HG03469 (cell line): ENCODE measurements around the gene SELENOM.
"Not testable (repeated sequence)": the region's sequence is repeated elsewhere in the genome, so short reads cannot be mapped to it uniquely, and the experiment has no call there.

Source experiments
- ATAC-seq: cut with Tn5 transposase; IDR thresholded peaks from one replicate; pipeline ENCODE4 v1.9.1; 2021; ENCODE audit warnings: mild to moderate bottlenecking, moderate library complexity, moderate number of reproducible peaks; ENCODE audit not compliant: unreplicated experiment

The SELENOM gene

DNA sequence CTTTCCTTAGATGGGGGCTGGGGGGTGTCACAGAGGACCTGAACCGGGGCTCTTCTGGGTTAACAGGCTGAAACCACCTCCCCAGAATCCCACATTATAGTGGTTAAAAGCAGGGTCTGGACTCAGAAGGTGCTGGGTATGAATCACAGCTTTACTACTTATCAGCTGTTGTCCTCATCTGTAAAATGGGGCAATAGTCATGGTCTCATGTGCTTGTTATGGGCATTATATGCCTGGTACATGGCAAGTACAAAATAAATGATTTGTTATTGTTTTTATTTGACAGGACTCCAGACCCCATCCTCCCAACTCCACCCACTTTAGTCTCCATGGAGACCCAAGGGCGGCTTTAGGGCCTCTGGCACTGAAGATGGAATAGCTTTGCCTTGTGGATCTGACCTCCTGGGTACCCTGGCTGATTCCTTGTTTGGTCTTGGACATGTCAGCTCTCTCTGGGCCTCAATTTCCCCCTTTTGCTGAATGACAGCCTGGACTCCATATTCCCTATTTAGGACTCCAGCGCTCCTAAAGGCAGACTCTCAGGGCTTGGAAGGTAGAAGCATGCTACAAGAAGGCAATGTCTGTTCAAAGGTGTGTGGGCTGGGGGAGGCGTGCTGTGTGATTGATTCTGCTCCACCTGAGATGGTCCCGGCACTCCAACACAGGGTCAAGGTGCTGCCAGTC is 27.1 kb downstream of the SELENOM start:
- no peak for ATAC-seq

DNA sequence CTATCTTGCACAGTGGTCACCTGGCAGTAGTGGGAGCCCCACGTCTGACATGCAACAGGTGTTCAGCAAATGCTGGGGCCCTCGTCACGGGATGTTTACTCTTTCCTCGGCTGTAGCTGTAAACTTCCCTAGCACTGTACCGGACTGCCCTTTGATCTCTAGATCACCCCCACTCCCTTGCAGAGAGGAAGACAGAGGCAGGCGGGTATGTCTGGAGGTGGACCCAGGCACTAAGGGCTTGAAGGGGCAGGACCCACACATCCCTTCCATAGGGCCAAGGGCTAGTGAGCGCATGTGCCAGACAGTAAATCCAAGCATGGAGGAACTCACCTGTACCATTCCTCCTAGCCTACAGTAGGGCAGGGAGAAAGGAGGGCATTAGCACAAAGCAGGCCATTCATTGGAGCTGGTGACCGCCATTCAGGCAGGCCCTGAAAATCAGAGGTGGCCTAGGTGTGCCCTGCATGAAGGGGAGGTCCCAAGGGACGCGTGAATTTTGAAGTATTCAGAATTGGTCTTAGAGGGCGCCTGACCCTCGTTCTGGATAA is 28.2 kb downstream of the SELENOM start:
- ATAC-seq: no peak

DNA sequence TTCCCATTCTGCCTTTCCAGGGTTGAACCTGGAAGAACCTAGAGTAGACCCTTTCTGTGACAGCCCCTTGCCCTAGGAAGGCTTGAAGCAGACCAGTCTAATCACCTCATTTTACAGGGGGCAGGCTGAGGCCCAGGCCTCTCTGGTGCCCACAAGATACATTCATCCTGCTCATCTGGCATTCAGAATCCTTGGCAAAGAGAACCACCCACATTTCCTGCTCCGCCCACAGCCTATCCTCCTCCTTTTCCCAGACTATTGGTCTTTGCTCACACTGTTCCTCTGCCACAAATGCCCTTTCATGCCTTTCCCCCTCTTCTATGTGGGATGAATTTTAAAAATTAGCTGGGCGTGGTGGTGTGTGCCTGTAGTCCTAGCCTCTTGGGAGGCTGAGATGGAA is 29.0 kb downstream of the SELENOM start:
- ATAC-seq: not testable (repeated sequence)

DNA sequence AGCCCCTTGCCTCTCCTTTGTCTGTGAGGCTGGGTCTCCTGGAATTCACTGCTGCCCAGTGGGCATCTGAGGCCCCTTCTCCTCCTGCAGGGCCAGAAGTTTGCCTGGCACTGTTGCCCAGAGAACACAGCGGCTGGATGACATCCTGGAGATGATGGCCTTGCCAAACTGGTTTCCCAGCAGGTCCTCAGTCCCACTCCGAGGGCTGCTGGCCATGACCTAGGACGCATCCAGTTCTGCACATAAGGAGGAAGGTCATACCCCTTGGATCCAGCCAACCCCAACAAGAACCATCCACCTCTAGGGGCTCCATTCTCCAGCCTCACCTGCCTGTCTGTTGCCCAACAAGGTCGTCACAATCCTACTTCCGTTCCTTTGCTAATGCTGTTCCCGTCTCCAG is 29.7 kb downstream of the SELENOM start:
- no peak for ATAC-seq

DNA sequence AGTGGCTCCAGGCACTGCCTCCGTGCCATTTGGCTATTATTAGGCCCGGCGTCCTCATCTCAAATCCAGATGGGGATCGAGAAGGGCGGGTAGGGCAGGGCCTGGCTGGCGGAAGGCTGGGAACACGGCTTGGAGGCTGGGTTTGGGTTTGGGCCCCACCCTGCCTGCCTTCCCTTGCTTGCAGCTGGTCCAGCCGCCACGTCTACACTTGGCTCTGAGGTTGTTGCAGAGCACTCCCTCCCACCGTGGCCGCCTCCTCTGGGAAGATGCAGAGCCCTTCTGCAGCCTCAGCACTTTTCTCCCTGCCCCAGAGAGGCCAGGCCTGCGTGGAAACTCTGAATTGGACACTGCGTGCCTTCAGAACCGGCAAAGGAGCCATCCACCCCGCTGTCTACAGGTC is 31.4 kb downstream of the SELENOM start:
- no peak for ATAC-seq

DNA sequence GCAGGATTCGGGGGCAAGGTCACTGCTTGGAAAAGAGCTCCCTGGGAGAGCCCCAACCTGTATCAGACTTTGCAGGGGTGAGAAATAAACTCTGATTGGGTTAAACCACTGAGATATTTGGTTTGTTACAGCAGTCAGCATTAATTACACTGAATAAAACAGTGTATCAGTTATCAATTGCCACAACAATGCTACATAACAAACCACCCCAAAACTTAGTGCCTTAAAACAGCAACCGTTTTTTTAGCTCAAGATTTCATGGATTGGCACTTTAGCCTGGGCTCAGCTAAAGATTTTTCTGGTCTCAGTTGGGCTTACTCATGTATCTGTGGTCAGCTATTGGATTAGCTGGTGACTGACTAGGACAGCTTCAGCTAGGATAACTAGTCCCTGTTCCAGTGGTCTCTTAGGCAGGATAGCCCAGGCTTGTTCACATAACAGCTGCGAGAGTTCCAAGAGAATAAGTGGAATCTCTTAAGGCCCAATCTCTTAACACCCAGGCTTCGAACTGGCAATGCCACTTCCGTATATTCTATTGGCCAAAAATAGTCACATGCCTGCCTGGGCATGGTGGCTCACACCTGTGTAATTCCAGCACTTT is 33.7 kb downstream of the SELENOM start:
- ATAC-seq: not testable (repeated sequence)

DNA sequence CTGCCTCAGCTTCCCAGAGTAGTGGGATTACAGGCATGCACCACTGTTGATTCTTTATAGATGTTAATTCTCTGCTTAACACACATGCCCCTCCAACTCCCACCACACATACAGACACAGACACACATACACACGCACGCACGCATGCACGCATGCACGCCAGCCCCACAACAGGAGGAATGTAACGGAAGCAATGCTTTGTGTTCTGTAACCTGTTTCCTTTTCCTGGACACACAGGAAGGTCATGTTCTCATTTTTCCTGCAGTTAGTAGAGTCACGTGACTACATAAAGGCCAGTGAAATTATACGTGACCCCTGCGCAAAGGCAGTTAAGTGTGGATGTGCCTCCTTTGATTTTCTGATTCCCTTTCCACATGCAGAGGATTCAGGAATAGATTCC is 34.2 kb downstream of the SELENOM start:
- ATAC-seq: not testable (repeated sequence)

DNA sequence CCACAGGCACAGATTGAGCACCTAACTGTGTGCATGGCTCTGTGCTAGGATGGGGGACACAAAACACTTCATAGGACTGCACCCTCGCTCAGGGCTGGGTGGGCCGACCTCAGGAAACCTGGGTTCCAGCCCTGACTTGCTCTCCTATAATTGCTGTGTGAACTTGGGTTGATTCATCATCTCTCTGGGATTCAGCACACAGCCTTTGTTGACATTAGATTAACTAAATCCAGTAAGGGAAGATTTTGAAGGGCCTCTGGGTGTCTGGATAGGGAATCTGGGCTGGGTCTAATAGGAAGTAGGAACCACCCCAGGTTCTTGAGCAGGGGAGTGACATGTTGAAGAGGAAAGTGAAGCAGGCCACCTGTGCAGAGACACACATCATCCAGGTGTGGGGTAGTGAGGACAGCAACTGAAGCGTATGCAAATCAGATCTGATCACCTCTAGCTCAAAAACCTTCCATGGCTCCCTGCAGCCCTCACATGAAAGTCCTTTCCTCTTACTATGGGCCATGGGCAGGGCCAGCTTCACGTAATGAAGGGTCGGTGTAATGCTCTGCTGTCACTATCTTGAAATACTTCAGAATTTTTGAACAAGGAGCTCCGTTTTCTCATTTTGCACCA is 37.6 kb downstream of the SELENOM start:
- ATAC-seq: not testable (repeated sequence)

DNA sequence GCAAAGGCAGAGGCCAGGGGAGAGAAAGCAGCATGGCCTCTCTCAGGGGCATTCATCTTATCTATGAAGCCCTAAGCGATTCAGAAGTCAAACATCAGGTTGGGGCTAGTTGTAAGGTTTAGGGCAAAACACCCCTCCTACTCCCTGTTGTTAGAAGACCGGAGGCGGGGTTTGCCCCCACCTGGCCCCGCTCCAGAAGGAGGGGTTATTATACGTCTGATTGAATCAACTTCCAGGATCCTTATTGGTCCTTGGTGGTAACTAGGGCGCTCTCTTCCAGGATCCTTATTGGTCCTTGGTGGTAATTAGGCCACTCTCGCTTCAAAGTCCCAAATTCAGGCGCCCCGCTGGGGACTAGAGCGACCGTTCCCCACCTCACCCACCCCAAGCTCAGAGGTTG is 38.4 kb downstream of the SELENOM start:
- ATAC-seq: no peak

DNA sequence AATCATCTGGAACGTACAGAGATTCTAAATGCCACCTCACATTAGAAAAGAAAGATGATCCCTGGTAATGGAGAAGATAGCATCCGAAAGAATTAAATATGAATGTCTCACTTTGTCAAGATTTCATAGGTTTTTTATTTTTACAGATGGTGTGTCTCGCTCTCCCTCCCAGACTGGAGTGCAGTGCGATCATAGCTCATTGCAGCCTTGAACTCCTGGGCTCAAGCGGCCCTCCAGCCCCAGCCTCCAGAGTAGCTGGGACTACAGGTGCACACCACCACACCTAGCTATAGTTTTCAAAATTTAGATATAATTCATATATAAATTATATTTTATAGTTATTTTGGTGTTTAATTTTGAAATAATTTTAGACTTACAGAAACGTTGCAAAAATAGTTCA is 43.0 kb downstream of the SELENOM start:
- no peak for ATAC-seq

DNA sequence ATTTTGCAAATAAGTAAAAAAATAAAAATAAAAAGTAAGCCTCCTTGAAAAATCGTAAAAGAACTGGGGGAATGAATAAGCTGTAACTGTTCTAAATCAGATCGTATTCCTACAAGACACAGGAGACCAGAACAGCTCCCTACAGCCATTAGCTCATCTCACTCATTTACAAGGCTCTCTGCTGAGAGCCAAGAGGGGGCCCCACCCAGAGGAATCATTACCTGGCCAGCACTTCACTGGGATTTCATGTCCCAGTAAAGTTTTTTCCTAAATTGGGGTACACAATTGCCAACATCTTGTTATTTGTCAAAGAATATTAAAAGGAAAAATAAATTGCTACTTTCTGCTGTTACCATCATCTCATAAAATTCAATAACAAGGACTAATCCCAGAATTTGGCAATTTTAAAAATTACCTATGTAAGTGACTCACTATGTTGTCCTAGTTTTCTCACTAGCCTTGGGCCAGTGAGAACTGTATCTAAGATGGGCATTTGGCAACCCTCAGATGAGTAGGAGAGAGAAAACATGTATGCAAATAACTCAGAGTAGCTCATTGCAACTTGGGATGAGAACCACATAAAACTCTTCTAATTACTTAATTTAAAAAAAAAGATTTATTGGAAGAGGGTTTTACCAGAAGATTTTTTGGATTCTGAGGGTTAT is 44.7 kb downstream of the SELENOM start:
- no peak for ATAC-seq

DNA sequence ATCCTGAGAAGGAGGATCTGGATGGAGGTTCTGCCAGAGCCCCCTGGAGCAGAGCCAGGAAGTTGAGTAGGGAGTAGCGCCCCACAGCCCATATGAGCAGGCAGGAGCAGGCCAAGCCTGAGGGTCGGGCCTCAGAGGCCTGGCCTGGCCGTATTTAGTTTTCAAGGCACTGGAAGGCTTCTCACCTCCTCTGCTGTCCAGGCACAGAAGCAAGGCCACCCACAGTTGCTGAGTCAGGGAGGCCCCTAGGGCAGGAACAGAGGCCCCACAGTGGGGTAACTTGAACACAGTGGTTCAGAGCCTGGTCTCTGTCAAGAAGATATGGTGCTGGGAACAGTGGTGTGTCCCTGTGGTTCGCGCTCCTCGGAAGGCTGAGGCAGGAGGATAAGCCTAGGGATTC is 47.7 kb downstream of the SELENOM start:
- ATAC-seq: not testable (repeated sequence)

DNA sequence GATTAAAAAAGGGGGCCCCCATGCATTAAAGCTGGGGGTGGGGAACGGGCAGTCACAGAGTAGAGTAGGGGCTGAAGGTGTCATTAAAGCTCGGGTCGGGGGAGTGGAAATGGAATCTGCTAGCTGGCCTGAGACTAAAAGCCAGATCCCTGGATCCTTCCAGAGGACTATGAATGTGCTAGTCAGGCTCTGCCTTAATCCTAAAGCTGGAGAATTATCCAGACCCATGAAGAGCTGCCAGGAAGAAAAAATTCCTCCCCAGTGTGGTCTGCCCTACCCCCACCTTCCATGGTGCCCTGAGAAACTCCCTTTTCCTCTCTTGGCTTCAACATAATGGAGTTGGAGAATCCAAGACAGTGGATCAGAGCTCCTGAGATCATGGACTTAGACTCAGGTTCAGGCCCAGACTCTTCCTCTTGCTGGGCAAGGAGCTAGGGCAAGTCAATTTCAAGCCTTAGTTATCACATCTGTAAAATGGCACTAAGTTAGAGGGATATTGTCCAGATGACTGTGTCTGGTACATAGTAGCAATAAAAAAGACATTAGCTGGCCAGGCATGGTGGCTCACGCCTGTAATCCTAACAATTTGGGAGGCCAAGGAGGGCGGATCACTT is 50.3 kb downstream of the SELENOM start:
- no peak for ATAC-seq

DNA sequence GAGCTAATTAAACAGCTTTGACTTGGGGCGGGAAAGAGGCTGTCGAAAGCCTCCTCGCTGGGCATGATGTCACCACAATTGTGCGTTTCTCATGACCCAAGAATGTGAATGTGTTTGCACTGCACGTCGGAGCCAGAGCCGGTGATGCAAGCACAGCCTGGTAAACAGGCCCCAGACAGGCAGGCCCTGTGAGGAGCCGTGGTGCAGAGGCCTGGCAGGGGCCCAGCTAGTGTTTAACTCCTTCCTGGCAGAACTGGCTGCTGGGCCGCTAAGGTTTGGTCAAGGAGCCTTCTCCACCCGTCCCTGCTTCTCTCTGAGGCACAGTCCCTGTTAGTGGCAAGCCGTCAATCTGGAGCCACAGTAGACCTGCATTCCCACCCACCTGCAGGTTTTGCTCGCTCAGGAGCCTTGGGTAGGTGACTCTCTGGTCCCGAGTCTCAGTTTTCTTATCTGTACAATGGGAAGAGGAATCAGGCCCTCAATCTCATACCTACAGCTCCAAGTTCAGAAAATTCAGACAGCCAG is 51.7 kb downstream of the SELENOM start:
- no peak for ATAC-seq

DNA sequence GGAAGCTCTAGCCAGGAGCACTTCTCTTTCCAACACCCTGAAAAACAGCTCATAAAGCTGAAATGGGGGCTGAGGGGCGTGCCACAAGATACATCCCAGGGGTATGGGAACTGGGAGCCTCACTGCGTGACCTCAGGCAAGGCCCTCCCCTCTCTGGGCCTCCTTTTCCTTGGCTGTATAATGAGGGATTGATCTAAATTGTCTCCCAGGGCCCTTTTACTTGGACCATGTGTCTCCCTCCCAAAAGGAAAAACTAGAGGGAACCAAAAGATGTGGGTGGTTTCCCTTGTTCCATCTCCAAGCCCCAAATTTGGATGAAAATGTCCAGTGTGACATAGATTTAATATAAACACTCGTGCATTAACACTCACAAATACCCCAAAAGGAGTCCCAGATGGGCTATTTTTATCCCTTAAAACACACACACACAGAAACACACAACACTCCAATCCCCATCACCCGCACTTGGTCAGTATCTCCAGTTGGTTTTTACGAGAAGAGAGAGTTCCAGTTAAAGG is 52.2 kb downstream of the SELENOM start:
- ATAC-seq: no peak
